DMS153 treated with DMSO at 0.1 percent for 48 hours (cell line): Measurements from ENCODE around the gene KCNIP1.
"Not testable (repeated sequence)": the region's sequence is repeated elsewhere in the genome, so short reads cannot be mapped to it uniquely, and the experiment has no call there.

Source experiments
- DNase-seq: peaks from one replicate; lab custom pipeline; 2025; ENCODE audit not compliant: unreplicated experiment; lab: John Stamatoyannopoulos, UW

The KCNIP1 gene

GRCh38 chr5:170746075-170746960, 242.5 kb downstream of the KCNIP1 start:
- DNase-seq = no peak

GRCh38 chr5:170746961-170747340, 243.1 kb downstream of the KCNIP1 start:
- DNase-seq = no peak

- no peak for DNase-seq
These were observed 243.5 kb downstream of the KCNIP1 start for GRCh38 chr5:170747357-170747756.

- no peak for DNase-seq
These were observed 244.0 kb downstream of the KCNIP1 start for GRCh38 chr5:170747851-170748250.

GRCh38 chr5:170748951-170749471, 245.2 kb downstream of the KCNIP1 start:
- no peak for DNase-seq

GRCh38 chr5:170749911-170750431, 246.2 kb downstream of the KCNIP1 start:
- no peak for DNase-seq

- no peak for DNase-seq
These were observed 247.0 kb downstream of the KCNIP1 start for GRCh38 chr5:170750791-170751190.

- DNase-seq = no peak
These were observed 247.8 kb downstream of the KCNIP1 start for GRCh38 chr5:170751631-170752030.

GRCh38 chr5:170752257-170753215, 248.7 kb downstream of the KCNIP1 start:
- DNase-seq = no peak

GRCh38 chr5:170753311-170753710, 249.5 kb downstream of the KCNIP1 start:
- DNase-seq = no peak

GRCh38 chr5:170754508-170754907, 250.7 kb downstream of the KCNIP1 start:
- DNase-seq = not testable (repeated sequence)

GRCh38 chr5:170755679-170756456, 252.0 kb downstream of the KCNIP1 start:
- DNase-seq = no peak

GRCh38 chr5:170756691-170757090, 252.9 kb downstream of the KCNIP1 start:
- DNase-seq = no peak

GRCh38 chr5:170757182-170757601, 253.4 kb downstream of the KCNIP1 start:
- DNase-seq = no peak

GRCh38 chr5:170757669-170758068, 253.8 kb downstream of the KCNIP1 start:
- no peak for DNase-seq

GRCh38 chr5:170758481-170758880, 254.7 kb downstream of the KCNIP1 start:
- DNase-seq = no peak

GRCh38 chr5:170760113-170760512, 256.3 kb downstream of the KCNIP1 start:
- DNase-seq = no peak

GRCh38 chr5:170761048-170761707, 257.4 kb downstream of the KCNIP1 start:
- DNase-seq = no peak

GRCh38 chr5:170761708-170762066, 257.9 kb downstream of the KCNIP1 start:
- no peak for DNase-seq

GRCh38 chr5:170762298-170762697, 258.5 kb downstream of the KCNIP1 start:
- not testable (repeated sequence) for DNase-seq
